EH (cell line): ENCODE results near the gene ZNF341.

Experiments used
- DNase-seq: peaks from one replicate; pipeline ENCODE4 v3.0.0-alpha.2; 2015; ENCODE audit warnings: low read depth

ZNF341 gene

DNA sequence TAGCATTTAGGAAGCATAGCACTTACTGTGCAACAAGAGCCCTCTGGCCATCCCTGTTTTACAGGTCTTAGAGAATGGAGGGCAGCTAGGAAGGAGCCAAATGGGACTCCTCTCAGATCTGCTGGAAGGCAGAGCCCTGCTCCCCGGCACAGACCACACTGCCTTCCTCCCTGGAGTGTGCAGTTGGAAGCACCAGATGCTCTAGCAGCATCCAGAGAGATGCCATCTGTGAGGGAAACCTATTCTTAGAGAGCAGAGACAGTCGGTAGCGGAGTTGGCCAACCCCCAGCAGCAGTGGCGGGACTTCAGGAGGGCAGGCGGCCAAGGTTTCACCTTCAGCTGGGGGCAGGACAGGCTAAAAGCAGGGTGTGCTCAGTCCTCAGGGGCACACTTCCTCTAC lies 28.9 kb upstream of the ZNF341 start:
- no peak for DNase-seq

DNA sequence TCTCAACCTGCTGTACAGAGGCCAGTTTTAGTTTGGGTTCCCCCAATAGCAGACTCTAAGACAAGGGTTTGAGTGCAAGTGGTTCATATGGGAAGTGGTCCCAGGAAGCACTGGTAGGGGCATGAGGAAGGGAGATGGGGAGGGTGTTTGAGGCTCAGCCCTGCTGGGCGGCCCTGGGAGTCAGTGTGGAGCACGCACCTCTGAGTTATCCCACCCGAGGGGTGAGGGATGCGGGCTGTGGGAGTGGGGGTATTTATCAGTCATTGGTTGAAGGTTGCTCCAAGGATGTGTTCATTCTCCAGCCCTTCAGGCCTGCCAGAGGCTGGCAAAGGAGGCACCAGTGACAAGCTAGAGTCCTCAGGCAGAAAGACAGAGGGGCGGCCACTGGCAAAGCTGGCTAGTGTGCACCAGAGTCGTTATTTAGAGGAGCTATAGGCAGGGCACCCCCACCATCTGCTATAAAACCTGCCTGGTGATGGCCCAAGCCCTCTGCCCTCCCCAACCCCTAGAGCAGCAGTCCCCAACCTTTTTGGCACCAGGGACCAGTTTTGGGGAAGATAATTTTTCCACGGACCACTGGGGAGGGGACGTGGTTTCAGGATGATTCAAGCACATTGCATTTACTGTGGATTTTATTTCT lies 28.2 kb upstream of the ZNF341 start:
- no peak for DNase-seq

DNA sequence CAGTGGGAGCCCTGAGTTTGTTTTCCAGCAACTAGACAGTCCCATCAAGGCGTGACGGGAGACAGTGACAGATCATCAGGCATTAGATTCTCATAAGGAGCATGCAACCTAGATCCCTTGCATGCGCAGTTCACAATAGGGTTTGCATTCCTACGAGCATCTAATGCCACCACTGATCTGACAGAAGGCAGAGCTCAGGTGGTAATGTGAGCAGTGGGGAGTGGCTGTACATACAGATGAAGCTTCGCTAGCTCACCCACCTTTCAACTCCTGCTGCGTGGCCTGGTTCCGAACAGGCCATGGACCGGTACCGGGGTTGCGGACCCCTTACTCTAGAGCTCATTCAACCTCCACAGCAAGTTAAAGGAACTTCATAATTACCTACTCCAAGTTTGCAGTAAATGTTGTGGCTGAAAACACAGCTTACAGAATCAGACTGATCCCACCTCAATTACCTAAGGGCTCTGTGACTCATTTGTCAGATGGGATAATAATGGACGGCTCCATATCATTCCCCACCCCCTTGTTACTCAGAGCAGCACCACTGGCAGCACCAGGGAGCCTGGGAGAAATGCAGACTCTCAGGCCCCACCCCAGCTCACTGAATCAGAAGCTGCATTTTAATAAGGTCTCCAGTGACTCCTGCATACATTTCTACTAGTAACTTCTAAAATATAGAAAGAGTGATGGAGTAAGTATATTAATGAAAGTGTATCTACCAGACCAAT lies 27.4 kb upstream of the ZNF341 start:
- DNase-seq: no peak

DNA sequence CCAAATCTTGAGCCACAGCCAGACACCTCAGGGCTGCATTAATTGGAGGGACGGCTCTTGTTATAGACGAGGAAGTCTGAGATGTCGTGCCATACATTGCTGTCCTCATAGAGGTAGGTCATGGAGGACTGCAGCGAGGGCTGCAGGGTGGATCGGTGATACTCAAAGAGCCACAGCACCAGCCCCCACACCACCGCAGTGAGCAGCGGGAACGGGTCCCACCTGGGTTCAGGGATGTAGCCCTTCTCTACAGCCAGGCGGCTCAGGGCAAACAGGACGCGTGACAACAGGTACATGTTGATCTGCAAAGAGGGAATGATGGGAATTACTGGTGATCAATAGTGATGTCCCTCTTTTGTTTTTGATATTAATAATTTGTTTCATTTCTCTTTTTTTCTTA lies 24.1 kb upstream of the ZNF341 start:
- DNase-seq: no peak

DNA sequence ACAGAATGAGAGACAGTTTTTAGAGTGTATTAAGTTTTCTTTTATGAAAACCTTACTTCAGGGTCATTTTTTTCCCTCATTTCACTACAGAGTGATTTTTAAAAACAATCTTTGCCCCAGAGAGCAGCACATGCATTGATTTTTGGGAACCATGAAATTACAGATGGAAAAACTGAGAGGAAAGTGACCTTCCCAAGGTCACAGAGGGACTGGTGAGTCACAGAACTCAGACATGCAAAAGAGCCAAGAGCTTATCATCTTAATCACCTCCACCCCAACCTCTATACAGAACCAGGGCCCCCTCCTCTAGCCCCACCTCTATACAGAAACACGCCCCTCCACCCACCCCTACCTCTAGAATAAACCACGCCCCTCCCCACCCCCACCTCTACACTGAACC lies 22.4 kb upstream of the ZNF341 start:
- no peak for DNase-seq

DNA sequence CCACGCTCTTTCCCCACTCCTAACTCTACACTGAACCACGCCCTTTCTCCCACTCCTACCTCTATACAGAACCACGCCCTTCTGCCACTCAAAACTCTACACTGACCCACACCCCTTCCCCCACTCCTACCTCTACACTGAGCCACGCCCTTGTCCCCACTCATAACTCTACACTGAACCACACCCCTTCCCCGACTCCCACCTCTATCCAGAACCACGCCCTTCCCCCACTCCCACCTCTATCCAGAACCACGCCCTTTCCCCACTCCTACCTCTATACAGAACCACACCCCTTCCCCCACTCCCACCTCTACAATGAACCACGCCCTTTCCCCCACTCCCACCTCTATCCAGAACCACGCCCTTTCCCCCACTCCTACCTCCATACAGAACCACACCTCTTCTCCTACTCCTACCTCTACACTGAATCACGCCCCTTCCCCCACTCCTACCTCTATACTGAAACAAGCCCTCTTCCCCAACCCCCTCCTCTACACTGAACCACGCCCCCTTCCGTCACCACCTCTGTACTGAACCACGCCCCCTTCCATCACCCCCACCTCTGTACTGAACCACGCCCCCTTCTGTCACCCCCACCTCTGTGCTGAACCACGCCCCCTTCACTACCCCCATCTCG lies 21.8 kb upstream of the ZNF341 start:
- DNase-seq: no peak

DNA sequence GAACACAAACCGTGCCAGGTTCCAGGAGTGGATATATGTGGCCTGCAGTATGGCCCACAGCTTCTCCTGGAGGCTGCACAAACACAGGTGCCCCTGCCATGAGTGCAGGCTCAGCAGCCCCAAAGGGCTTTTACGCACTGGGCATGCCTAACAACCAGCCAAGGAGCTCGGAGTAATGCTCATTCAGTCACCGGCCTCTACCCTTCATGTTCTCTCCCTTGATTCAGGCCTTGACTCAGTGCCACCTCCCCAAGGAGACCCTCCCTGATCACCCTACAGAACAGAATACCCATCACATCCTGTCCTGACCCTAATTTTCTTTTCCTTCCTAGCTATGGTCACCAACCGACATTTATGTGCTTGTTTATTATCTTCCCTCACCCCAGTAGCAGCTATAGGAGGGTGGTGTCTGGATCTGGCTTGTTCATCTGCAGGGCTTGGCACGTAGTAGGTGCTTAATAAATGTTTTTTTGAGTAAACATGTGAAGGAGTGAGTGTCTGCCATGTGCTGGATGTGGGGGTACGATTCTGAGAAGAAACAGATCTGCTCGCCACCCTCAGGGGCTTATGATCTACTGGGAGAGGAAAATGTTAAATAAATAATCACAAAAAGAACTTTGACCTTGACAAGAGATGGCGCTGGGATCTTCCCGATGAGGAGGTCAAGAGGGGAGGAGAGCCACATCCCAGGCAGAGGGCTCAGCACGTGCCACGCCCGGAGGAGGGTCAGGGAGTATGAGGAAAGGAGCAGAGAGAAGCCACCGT lies 20.9 kb upstream of the ZNF341 start:
- DNase-seq: no peak

DNA sequence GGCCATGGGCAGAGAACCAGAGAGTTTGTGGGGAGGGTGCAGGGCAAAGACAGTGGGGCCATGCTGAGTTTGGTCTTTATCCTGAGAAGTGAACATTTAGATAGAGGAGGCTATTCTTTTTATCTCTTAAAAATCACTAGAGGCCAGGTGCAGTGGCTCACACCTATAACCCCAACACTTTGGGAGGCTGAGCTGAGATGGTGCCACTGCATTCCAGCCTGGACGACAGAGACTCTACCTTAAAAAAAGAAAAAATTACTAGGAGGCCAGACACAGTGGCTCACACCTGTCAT lies 20.4 kb upstream of the ZNF341 start:
- no peak for DNase-seq

DNA sequence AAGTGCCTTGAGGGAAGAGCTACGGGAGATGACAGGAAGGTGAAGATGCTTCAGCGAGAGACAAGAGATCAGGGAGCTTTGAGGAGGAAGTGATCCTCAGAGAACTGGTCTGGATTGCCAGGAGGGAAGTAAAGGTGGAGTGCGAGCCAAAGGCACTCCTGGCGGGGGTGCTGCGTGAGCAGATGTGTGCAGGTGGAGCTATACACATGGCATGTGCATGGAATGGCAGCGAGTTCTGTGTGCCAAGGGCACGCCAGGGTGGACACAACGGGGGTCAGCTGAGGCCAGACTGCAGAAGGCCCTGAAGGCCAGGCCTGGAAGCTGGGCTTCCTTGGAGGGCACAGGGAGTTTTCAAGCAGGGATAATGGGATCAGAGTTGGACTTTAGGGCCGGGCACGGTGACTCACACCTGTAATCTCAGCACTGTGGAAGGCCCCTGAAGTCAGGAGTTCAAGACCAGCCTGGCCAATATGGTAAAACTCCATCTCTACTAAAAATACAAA lies 17.9 kb upstream of the ZNF341 start:
- DNase-seq: no peak

DNA sequence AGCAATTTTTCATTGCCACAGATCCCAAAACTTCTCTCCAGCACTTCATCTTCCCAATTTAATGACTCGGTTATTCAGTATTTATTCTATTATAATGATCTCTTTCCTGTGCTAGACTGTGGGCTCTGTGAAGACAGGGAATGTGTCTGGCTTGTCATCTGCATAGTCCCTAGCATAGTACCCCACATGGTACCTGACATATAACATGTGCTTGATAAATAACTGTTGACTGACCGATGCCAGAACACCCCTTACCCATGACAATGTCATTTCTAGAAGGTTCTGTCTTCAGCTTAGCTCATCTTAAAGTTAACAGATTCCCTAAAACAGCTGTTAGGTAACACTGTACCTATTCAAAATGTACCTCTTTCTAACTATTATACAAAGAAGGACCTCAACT lies 15.3 kb upstream of the ZNF341 start:
- no peak for DNase-seq

DNA sequence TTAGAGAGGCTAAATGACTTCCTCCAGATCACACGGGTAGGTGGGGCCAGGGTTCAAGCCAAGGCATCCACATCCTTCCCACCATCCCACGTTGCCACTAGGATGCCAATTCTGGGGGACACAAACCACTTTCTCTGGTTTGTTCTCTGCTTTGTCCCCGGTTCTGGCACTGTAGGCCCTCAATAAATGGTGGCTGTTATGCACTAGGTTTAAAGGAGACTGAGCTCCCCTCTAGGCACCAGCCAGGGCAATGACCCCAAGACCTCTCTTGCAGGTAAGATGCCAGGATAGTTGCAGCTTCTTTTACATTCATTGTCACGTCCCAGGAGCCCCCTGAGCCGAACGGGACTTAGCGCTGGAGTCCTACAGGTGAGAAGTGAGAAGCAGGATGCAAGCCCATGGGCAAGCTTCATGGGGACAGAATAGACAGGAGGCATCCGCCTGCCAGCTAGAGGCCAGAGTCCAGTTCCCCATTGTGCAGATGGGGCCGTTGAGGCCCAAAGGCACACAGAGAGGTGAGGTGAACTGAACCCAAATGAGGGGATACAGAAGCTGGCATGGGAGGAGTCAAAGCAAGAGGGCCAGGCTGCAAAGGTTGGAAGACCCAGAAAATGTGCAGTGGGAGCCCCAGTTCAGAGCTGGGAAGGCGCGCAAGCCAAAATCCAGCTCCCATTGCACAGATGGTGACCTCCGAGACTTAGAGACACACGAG lies 12.4 kb upstream of the ZNF341 start:
- no peak for DNase-seq

DNA sequence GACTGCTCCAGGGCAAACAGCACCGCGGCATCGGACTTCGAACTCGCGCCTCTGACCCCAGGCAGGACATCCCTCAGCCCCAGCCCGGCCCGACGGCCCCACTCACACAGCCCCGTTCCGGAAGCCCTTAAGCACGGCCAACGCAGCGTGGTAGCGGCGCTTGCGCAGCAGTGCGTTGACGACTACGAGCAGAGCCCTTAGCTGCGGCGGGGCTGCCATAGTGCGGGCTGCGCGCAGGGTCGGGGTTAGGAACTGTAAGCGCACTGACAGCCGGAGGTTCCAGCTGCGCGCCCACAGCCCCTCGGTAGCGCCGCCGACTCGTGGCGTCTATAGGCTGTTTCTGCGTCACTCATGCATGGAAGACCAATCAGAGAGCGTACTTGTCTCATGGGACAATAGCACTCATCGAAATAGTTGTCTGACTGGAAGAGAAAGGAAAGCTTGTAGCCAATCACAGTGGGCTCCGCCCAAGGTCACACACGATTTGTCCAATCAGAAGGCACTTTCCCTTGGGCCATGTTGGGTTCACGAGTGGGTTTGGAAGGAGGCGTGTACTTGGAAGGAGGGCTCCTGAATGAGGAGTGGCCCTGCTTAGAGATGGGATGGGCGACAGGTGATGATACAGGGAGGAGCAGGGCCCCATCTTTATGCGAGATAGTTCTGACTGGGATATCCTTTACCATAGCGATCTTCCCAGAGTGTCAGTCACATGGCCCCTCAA lies 11.6 kb upstream of the ZNF341 start, which contains the start of gene PXMP4:
Gene PXMP4, minus strand, starts transcription at position 322 of the 721 bp plus-strand sequence. Its CDS starts 103 bp downstream, at position 219.
- DNase-seq: peak; percentile 98

DNA sequence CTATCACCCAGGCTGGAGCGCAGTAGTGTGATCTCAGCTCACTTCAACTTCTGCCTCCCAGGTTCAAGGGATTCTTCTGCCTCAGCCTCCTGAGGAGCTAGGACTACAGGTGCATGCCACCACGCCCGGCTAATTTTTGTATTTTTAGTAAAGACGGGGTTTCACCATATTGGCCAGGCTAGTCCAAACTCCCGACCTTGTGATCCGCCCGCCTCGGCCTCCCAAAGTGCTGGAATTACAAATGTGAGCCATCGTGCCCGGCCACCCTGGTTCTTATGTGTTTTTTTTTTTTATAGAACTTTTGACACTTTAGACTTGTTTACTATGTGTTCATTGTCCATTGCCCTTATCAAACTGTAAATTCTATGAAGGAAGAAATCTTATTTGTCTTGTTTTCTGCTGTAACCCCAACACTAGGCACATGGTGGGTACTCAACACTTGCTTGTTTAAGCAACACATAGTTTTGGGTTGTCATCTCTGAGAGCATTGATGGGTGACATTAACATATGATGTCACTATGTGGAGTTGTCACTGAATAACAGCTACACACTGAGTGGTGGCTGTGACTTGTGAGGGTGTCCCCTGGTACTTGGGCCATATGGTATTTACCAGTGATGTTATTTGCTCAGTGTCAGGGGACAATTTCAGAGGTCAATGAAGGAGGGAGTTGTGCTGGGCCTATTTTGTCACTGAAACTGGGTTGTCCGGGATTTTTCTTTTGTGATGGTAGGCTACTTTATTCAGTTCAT lies 10.2 kb upstream of the ZNF341 start:
- no peak for DNase-seq

DNA sequence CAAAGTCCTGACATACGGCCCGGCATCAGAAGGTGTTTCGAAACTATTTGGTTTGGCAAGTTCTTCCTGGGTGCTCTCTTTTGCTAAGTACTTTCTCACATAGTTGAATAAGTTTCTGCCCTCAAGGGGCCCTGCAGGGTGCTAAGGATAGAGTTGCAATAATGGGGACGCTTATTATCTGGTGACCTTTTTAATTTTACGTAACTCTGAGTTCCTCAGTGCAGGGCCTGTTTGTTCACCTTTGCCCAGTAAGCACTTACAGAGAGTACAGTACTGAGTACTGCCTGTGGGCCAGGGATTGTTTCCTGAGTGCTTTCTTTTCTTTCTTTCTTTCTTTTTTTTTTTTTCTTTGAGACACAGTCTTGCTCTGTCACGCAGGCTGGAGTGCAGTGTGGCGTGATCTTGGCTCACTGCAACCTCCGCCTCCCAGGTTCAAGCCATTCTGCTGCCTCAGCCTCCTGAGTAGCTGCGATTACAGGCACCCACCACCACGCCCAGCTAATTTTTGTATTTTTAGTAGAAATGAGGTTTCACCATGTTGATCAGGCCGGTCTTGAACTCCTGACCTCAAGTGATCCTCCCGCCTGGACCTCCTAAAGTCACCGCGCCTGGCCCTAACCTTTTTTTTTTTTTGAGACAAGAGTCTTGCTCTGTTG lies 7.2 kb upstream of the ZNF341 start:
- DNase-seq: no peak

DNA sequence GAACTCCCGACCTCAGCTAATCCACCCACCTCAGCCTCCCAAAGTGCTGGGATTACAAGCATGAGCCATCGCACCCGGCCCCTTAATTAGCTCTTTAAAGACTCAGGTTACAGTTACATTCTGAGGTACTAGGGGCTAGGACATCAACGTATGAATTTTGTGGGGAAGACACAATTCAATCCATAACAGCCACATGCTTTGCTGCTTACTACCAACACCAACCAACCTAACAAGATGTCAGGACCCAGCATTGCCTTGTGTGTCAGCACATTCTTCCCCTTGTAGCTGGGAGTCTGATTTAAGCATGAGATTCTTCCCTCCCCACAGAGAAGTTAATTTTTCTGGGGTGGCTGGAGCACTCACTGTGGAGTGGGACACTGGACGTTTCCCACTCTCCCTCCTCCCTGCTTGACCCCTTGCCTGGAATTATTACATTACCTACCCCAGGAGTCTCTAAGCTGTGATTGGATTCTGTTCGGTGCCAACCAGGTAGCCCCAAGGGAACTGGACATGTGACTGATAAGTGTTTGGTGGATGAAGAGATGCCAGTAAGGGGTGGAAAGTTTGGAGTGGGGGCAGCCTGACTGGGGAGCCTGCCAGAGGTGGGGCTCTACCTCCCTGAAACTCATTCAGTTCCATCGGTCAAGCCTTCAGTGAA lies 6.1 kb upstream of the ZNF341 start:
- peak; percentile 18 for DNase-seq

DNA sequence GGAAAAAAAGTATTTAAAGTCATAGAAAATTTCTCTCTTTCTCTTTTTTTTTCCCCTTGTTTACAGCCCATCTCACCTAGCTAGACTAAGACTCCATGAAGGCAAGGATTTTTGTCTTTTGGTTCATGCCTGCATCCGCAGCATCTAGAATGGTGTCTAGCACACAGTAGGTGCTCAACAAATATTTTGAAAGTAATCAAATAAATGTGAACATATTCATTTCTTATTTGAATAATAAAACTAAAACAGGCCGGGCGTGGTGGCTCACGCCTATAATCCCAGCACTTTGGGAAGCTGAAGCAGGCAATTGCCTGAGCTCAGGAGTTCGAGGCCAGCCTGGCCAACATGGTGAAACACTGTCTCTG lies 4.7 kb upstream of the ZNF341 start:
- DNase-seq: no peak

DNA sequence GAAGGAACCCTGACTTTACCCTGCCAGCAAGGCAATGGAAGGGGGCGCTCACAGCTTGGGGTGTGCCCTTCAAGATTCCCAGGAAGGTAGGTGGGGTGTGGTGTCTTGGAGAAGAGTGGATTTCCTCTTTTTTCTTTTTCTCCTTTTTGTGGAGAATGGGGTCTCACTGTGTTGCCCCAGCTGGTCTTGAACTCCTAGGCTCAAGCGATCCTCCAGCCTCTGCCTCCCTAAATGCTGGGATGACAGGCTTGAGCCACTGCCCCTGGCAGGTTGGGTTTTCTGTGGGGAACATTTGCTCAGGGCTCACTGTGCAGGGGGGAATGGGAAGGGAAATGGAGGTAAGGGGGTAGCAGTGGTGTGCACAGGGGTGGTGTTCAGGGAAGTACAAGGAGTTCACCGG lies 4.0 kb upstream of the ZNF341 start:
- DNase-seq: no peak

DNA sequence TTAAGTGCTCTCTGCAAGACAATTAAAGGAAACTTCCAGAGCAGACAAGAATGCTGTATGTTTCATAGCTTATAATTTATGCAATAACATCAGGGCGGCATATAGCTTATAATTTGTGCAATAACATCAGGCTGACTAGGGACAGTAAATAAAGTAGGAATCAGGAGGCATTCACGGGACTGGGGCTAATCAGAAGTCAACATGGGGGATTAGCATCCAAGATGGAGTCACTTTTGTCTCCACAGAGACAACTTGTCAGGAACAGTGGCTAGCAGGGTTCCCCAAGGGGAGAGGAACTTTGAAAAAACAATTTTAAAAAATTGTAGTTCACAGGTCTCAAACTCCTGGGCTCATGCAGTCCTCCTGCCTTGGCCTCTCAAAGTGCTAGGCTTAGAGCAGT lies 3.3 kb upstream of the ZNF341 start:
- DNase-seq: no peak

DNA sequence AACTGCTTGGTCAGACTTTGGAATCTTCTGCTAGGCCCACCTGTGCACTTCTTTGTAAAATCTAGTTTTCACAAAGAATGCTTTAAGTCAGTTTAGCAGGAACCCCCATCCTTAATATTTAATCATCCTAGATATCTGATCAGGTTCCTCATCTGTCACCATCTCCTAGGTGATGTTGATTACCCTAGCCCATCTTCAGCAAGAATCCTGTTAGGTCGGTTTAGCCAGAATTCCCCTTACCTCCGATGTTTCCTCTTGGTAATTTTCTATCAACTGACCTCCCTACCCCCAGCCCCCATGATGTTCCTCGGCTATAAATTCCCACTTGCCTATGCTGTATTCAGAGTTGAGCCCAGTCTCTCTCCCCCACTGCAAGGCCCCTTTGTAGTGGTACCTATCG lies 2.7 kb upstream of the ZNF341 start:
- no peak for DNase-seq
